HG02852 (cell line): ENCODE results near the gene MYO9A.

ENCODE experiments used
- ATAC-seq: cut with Tn5 transposase; IDR thresholded peaks from one replicate; pipeline ENCODE4 v1.9.1; 2021; ENCODE audit warnings: mild to moderate bottlenecking, moderate library complexity; ENCODE audit not compliant: unreplicated experiment

The MYO9A gene, protein sequence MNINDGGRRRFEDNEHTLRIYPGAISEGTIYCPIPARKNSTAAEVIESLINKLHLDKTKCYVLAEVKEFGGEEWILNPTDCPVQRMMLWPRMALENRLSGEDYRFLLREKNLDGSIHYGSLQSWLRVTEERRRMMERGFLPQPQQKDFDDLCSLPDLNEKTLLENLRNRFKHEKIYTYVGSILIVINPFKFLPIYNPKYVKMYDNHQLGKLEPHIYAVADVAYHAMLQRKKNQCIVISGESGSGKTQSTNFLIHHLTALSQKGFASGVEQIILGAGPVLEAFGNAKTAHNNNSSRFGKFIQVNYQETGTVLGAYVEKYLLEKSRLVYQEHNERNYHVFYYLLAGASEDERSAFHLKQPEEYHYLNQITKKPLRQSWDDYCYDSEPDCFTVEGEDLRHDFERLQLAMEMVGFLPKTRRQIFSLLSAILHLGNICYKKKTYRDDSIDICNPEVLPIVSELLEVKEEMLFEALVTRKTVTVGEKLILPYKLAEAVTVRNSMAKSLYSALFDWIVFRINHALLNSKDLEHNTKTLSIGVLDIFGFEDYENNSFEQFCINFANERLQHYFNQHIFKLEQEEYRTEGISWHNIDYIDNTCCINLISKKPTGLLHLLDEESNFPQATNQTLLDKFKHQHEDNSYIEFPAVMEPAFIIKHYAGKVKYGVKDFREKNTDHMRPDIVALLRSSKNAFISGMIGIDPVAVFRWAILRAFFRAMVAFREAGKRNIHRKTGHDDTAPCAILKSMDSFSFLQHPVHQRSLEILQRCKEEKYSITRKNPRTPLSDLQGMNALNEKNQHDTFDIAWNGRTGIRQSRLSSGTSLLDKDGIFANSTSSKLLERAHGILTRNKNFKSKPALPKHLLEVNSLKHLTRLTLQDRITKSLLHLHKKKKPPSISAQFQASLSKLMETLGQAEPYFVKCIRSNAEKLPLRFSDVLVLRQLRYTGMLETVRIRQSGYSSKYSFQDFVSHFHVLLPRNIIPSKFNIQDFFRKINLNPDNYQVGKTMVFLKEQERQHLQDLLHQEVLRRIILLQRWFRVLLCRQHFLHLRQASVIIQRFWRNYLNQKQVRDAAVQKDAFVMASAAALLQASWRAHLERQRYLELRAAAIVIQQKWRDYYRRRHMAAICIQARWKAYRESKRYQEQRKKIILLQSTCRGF (N-terminal part only)

DNA sequence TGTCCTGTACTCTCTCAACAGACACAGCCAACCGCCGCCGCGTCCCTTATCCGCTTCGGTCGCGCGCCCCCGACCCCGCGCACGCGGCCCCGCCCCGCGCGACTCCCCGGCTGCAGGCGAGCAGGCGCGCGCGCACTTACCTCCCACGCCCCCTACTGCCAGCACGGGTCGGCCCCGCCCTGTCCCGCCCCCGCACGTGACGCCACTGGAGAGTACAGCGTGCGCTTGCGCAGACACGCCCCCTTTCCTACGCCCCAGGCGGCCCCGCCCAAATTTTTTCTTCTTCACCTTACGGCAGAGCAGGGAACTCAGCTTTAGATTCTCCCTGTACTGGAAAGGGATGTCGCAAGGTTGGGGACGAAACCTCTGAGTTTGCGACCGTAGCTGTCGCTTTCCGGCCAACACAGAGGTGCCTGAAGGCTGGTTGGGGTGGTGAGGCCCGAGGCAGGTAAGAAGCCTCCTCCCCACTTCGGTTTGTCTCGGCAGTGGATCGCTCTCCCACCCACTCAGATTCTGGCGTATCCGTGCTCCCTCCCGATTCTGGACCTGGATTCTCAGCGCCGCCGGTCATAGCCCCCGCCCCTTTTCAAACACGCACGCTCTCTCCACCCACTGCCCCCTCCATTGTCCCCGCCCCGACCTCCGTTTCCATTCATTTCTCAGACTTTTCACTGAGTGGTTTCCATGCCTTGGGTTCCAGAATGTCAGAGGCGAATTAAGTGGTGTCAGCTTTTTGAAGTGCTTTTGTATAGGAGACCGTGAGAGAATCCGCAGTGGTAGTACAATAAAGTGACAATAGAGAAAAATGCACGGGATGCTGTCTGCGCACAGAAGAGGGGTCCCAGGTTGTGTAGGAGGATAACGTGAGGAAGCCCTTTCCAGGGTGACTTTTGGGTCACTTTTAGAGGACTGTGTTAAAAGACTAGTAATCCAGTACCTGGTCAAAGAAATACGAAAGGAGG is at the start of gene MYO9A, which contains the start of gene SENP8:
TSS of gene MYO9A (minus strand) at position 134 of the 962 bp plus-strand sequence. CDS start 71,587 bp downstream, outside the sequence.
TSS of gene SENP8 (plus strand) at position 387 of the 962 bp plus-strand sequence. CDS start 21,221 bp downstream, outside the sequence.
- ATAC-seq = peak; percentile 48

DNA sequence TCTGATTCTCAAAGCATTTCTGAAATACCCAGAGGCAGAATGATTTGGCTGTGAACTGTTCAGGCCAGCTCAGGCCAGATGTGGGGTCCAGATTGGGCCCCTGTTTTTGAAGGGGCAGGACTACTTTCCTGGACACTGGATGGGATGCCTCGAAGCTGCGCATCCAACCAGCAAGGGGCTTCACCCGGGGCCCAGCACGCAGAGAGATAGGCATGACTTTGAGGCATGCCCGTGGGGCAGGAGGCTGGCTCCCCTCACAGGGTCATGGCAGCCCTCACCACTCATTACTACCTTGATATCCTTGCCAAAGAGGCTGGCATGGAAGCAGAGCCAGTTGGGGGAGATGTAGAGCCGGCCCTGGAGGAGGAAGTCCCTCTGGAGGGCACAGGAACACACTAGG is 49.5 kb upstream of the MYO9A start:
- no peak for ATAC-seq

DNA sequence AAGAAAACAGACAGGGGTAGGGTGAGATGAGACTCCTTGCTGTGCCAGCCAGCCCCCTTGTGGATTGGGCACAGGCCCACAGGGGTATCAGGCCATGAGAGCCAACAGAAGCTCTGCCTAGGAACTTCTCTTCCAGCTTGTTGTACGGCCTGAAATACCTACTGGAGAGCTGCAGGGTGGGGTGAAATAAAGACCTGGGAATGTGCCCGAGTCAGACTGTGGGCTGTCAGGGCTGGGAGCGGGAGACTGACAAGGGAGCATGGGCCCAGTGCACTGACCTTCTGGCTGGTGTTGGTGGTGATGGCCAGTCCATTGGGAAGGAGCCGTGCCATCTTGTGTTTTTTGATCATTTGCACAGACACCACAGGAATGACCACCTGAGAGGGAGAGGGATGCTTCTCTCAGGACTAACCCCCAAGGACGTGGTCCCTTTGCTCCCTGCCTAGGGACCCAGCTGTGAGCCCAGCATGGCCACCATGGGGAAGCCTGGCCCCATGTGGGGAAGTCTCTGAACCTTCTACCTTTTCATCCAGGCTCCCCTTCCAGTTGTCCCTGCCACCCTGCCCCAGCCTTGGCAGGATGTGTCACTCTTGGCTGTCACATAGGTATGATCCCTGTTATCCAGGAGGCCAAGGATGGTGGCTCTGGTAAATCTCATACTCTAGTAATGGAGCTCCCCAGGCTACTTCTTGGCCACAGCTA is 48.9 kb upstream of the MYO9A start:
- ATAC-seq = no peak

DNA sequence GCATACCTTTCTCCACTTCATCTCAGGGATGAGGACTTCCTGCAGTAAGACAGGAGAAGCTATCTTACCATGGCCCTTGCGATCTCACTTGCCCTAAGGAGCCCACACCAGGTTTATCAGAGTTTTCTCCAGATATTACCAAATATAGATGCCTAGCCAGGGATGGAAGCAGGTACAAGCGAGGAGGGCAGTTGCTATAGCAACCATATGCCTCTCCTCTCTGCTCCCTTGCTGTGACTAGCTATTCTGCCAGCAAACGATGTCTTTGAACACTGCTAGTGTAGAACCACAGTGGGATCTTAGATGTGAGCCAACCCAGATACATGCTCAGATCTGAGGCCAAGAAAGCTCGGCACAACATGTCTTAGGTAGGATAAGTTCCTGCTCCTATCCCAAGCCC is 45.8 kb upstream of the MYO9A start:
- no peak for ATAC-seq

DNA sequence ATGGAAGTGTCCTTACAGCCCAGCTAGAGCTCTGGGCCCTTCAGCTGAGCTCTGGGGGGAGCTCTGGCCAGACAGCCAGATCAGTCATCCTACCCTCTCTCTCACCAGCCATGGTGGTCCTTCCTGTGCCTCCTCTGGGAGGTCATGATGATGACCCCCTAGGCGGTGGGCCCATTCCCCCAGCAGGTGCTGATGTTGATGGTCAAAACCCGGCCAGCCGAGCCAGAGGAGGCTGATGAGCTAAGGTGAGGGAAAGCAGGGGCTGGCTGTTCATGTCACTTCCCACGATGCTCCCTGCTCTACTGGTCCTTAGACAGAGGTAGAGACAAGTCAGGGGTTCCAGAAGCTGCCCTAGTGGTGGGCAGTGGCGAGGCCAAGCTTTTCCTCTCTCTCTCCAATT is 44.6 kb upstream of the MYO9A start:
- no peak for ATAC-seq

DNA sequence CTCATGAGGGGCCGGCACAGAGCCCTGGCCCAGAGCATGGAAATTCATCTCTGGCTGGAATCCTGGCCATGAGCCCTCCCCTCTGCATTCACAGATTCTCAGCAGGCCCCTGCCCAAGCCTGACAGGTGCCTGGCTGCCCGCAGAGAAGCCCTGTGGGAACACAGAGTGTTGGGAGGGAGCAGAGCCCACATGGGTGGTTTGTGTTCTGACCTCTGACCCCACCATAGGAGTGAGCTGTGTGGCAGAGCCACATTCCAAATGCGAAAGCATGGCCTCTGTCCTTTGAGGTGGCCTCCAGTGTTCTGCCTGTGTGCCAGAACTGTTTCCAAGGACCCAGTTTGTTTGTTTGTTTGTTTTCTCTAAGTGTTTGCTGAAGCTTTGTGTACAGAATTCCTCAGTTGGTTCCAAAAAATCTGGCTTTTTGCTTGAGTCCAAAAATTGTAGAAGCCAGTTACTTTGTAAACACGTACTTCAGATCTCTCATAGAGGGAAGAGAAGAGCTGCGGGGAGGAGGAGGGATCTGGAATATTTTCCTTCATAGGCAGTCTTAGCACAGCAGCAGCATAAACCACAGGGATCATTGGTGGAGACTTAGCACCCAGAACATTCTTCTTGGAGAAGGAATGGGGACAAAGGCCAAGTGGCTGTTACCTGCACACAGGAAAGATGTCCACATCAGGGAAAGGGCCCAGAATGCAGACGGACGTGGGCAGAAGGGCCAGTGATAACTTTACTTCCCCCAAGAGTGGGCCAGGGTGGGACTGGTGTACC is 43.6 kb upstream of the MYO9A start:
- no peak for ATAC-seq

DNA sequence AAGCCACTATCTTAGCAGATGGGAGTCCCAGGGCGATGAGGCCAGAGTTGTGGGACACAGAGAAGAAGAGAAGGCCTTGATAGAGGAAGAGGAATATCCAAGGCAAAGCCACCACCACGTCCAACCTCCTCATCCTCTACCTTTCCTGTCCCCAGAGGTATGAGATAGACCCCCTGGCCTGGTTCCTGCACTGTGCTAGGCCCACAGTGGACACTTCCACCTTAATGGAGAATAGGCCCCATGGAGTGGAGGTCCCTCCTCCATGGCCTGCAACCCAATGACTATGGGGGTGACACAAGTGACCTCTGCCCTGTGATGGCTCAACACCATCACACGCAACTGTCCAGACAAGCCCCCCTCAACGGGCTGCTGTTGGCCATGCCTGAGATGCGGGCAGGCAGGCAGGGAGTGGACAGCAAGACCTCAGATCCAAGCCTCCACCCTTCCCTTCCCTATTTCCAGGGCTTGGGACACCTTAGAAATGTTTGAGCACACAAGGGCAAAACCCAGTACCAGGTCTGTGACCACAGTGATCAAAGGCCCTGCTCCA is 42.8 kb upstream of the MYO9A start:
- ATAC-seq = no peak

DNA sequence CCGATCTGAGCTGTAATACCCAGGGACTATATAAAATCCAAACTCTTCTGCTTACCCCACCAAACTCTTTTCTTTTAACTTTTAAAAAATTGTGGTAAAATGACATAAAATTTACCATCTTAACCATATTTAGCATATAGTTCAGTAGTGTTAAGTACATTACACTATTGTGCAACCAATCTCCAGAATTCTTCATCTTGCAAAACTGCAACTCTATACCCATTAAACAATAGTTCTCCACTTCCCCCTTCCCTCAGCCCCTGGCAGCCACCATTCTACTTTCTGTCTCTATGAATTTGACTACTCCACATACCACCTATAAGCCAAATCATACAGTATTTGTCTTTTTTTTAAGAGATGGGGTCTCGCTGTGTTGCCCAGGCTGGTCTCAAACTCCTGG is 39.0 kb upstream of the MYO9A start:
- ATAC-seq = no peak

DNA sequence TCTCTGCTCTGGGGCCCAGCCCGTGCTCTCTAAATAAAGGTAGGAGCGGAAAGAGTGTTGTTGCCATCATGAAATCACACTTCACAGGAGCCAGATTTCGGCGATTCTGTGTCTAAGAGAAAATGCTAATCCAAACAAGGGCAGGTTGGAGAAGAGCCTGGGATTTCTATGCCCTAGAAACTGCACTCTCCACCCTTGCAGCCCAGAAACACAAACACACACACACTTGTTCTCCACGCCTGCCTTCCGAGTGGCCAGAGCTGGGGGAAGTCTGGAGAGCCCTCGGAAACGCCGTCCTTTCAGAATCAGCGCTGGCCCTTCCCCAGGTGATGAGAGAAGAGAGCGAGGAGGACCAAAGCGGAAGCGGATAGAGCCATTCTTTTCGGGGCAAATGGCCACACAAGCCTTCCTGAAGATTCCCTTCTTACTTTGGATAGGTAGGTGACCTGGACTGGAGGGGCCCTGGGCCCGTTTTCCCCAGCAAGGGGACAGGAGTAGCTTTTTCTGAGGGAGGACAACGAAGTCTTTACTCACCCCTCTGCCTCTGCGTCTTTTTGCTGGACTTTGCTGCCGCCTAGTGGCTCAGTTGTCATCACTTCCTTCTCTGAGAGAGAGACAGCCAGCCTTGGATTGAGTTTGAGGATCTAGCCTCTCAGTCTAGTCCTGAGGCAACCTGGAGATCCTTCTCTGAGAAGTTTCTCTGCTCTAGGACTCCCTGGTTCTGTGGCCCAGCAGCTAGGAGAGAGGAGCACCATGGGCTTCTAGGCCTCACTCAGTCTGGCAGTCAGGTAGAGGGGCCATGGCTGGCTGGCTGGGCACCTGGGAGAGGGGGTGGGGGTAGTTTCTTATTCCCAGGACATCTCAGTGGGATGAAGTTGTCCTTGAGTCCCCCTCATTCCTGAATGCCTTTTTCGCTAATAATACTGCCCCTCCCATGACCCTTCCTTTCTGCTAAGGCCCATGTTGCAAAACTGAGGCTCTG is 38.0 kb upstream of the MYO9A start:
- peak; percentile 76 for ATAC-seq

DNA sequence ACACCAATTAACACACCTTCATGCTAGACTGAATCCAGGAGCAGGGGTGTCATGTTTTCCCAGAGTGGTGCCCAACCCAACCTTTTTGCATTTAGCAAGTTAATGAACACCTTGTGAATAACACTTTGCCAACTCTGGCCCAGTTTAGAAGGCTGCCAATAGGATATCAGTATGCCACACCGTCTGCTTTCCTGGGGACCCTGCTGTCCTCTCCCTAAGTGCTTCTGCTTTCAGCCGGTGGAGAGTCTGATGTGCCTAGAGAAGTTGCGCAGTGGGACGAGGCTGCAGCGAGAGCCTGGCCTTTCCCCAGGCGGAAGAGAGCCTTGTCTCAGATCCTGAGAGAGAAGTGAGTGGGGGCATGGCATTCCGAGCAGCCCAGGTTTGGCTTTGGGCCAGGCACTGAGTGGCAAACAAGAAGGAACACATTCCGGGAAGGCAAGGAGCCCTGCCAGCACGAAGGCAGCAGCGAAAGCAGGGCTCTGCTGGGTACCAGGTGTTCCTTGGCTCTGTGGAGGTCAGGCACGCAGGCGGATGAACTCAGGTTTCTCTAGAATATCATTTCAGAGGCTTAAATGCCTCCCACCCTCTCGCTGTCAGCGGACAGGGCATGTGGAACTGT is 37.2 kb upstream of the MYO9A start:
- ATAC-seq = no peak

DNA sequence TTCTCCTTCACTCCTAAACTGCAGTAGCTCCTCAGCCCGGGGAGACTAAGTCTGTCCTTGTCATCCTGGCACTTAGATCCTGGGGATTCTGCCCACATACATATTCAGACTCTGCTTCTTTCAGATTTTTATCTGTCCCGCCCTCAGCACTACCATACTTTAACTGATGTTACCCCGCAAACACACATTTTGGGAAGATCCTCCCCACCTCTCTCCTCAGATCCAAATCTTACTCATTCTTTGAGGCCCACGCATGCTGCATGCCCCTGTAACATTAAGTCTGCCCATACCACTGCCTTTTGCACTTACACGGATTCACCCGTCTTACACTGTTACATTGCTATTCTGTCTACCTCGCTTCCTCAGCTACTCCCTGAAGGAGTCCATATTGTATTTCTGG is 36.4 kb upstream of the MYO9A start:
- ATAC-seq = no peak

DNA sequence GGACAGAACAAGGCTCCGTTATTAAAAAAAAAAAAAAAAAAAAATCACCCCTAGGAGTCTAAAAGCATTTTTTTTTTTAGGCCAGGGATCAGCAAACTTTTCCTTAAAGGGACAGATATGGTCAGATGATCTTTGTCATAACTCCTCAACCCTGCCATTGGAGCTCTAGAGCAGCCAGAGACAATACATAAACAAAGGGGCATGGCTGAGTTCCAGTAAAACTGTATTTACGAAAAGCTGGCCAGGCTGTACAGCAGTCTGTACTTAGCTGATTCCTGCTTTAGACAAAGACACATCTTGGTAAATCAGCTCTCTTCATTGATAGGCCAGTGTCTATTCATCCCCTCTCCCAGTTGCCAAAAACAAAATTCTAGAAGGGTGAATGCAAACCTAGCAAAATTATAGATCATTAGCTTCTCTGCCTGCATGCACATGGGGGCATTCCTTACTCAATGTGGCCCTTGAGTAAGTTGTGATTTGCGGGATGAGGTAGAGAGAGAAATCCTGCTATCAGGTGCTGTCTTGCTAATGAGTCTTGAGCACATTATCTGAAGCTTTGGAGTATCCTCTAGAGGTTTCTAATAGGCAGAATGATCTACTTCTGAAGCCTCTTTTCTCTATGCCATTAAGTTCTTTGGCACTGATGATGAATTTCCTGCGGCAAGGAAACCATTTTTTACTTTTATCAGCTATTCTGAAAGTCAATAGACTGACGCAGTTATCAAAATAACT is 35.5 kb upstream of the MYO9A start:
- ATAC-seq = no peak

DNA sequence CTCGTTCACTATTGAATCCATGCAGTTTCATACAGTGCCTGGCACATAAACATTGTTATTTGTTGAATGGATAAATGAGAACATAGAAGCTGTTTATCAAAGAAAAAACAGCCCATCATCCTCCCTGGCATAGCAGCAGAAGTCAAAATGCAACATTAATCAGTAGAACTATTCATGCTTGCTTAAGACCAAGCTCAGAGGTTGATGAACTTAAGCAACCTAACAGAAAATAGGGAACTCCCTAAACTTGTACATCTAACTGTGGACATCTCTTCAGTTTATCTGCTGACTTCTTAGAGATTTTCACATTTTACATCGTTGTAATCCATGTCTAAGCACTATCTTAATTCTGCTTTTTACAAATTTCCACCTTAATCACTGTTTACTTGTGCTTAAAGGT is 29.5 kb upstream of the MYO9A start:
- ATAC-seq = no peak

DNA sequence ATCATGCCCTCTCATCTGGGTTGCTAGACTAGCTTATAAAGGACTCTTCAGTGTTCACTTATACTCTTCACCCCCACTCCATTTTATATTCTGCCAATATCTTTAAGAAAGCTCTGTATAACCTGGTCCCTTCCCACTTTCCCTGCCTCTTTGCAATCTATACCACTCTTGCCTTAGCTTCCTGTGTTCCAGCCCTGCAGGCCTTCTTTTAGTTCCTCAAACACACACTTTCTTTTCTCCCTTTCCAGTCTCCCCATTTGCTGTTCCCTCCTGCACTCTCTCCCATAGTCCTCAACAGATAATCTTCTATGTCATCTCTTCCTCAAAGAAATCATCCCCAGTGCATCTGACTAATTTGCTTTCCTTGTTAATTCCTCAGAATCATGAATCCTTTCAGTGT is 29.0 kb upstream of the MYO9A start:
- no peak for ATAC-seq

DNA sequence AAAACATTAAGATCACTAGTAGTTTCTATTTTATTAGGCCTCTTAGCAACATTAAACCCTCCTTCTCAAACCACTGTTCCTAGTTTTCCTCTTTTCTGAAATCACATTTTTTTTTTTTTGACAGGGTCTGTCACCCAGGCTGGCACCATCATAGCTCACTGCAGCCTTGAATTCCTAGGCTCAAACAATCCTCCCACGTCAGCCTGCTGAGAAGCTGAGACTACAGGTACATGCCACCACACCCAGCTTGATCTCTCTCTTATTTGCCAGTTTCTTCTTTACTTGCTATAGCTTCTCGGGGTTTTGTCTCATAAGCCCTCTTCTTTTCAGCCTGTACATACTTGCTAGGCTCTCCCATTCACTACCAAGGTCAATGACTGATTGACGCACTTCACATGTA is 28.3 kb upstream of the MYO9A start:
- no peak for ATAC-seq
